22Rv1 (cell line): Measurements from ENCODE around the gene NREP.

ENCODE experiments used
- CTCF ChIP-seq: fragments of 450-650 bp; IDR thresholded peaks from 2 replicates; pipeline ENCODE4 v1.5.1; 2017; ENCODE audit warnings: mild to moderate bottlenecking
- ZFX ChIP-seq: fragments of 450-650 bp; IDR thresholded peaks from 2 replicates; pipeline ENCODE4 v1.6.1; 2017; ENCODE audit warnings: antibody characterized with exemption, borderline replicate concordance

DNA sequence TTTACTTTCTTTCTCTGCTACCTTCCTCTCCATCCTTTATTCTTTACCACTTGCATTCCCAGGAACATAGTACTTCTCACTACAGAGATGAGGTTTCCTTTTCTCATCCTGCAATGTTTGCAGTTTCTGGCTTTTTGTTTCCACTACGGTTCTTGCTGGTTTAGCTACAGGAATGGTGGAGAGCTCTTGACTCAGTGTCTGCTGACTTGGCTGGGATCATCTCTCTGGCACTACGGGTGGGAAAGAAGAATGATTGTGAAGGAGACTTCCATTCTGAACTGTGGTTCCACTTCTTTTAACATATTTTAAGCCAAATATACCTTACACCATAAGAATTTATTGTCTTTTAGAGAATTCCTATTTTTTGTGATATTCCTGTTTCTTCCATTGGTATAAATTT lies 65.1 kb downstream of the NREP start:
- TF ChIP-seq CTCF (no peak), ZFX (no peak)
